OCI-LY3 (cell line): ENCODE measurements around the gene RSBN1L.

Experiments used
- H2AFZ ChIP-seq: fragments of 200-600, 300-600 bp; shearing (Covaris generic); 2 replicates; pipeline ENCODE4 v1.6.0; 2014; ENCODE audit warnings: antibody characterized with exemption, low read depth, low read length
- H3K27ac ChIP-seq: fragments of 200-600, 300-600 bp; sonication (generic); 2 replicates; pipeline ENCODE4 v1.5.1; 2014; ENCODE audit warnings: mild to moderate bottlenecking, low read length, moderate library complexity, mixed read lengths
- H3K27me3 ChIP-seq: fragments of 200-600, 300-600 bp; sonication (generic); 2 replicates; pipeline ENCODE4 v1.6.1; 2014; ENCODE audit warnings: low read depth, low read length, mixed read lengths
- H3K36me3 ChIP-seq: fragments of 200-600, 300-600 bp; sonication (generic); replicated peaks from 2 replicates; pipeline ENCODE3; 2014; ENCODE audit warnings: low read depth, low read length, mixed read lengths
- H3K4me1 ChIP-seq: fragments of 300-600, 200-600 bp; sonication (generic); 2 replicates; pipeline ENCODE4 v1.6.1; 2014; ENCODE audit warnings: low read length, mixed read lengths
- H3K4me2 ChIP-seq: fragments of 200-600, 300-600 bp; sonication (generic); 2 replicates; pipeline ENCODE4 v1.6.1; 2014; ENCODE audit warnings: low read length, mixed read lengths
- H3K4me3 ChIP-seq: fragments of 300-600, 200-600 bp; sonication (generic); 2 replicates; pipeline ENCODE4 v1.5.1; 2014; ENCODE audit warnings: antibody characterized with exemption, mild to moderate bottlenecking, low read length, moderate library complexity
- H3K79me2 ChIP-seq: fragments of 300-600, 200-600 bp; shearing (Covaris generic); 2 replicates; pipeline ENCODE4 v1.6.1; 2014; ENCODE audit warnings: mild to moderate bottlenecking, low read length, mixed read lengths
- H3K9ac ChIP-seq: fragments of 300-600, 200-600 bp; shearing (Covaris generic); 2 replicates; pipeline ENCODE4 v1.6.0; 2014; ENCODE audit warnings: mild to moderate bottlenecking, low read length, moderate library complexity
- H3K9me3 ChIP-seq: fragments of 200-600, 300-600 bp; shearing (Covaris generic); 2 replicates; pipeline ENCODE4 v1.6.1; 2014; ENCODE audit warnings: low read length, mixed read lengths; ENCODE audit not compliant: insufficient read depth
- H4K20me1 ChIP-seq: fragments of 200-600, 300-600 bp; sonication (generic); 2 replicates; pipeline ENCODE4 v1.6.1; 2016; ENCODE audit warnings: low read length, mixed read lengths; ENCODE audit not compliant: insufficient read depth
- EZH2phosphoT487 ChIP-seq: fragments of 200-600 bp; shearing (Covaris generic); IDR thresholded peaks from 2 replicates; pipeline ENCODE4 v1.6.1; 2018; ENCODE audit warnings: antibody characterized with exemption, mixed run types, low read depth
- TF ChIP-seq, protein P1 (sequence below): fragments of 200-600, 300-600 bp; sonication (generic); IDR thresholded peaks from 2 replicates; pipeline ENCODE4 v1.5.1; 2014; ENCODE audit warnings: antibody characterized with exemption, low read length, low read depth

Gene RSBN1L

DNA sequence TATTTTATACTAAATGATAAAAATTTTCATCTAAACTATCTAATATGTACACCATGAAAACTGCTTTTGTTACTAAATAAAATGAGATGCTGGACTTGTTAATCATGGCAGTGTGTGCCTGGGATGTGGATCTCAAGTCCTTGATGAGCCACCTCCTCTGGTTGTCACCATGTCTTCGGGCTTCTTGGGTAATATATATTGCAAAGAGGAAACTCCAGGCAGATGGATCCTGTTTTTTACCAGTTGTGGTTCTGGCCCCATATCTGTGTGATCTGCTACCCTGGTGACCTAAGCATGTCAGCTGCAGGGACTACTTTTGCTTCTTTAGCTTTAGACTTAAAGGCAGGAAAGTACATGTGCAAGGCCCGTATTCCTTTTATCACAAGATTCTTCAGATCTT lies 55.8 kb downstream of the RSBN1L start:
- Histone ChIP-seq H3K4me3 (no peak overlapping the region), H3K27me3 (no peaks in the 10 kb centered on the region), H3K79me2 (peaks cover 3% of the 10 kb centered on the region; the same call in 1 of the 2 replicates), H3K36me3 (peaks cover 2% of the 10 kb centered on the region), H4K20me1 (peaks cover 9% of the 10 kb centered on the region; the same call in 1 of the 2 replicates), H3K27ac (no peak overlapping the region), H3K9me3 (no peaks in the 10 kb centered on the region), H2AFZ (no peak overlapping the region), H3K9ac (no peak overlapping the region), H3K4me1 (no peaks in the 10 kb centered on the region; the same call in 1 of the 2 replicates), H3K4me2 (no peak overlapping the region)
- no peak for TF ChIP-seq EZH2phosphoT487
- TF ChIP-seq, protein P1, sequence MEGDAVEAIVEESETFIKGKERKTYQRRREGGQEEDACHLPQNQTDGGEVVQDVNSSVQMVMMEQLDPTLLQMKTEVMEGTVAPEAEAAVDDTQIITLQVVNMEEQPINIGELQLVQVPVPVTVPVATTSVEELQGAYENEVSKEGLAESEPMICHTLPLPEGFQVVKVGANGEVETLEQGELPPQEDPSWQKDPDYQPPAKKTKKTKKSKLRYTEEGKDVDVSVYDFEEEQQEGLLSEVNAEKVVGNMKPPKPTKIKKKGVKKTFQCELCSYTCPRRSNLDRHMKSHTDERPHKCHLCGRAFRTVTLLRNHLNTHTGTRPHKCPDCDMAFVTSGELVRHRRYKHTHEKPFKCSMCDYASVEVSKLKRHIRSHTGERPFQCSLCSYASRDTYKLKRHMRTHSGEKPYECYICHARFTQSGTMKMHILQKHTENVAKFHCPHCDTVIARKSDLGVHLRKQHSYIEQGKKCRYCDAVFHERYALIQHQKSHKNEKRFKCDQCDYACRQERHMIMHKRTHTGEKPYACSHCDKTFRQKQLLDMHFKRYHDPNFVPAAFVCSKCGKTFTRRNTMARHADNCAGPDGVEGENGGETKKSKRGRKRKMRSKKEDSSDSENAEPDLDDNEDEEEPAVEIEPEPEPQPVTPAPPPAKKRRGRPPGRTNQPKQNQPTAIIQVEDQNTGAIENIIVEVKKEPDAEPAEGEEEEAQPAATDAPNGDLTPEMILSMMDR = no peak

DNA sequence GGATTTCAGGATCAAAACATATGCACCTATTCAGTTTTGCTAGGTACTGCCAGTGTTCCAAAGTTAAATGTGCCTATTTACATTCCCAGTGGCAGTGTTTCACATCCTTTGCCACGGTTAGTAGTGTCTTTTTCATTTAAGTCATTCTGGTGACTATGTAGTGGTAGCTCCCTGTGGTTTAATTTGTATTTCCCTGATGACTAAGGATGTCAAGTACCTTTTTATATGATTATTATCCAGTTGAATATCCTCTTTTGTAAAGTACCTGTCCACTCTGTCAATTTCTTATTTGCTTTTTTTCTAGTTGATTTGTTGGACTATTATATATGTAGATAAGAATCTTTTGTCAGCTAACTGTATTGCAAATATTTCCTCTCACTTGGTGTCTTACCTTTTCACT lies 56.9 kb downstream of the RSBN1L start:
- Histone ChIP-seq H3K27me3 (no peaks in the 10 kb centered on the region), H3K4me3 (no peak overlapping the region), H3K79me2 (peaks cover 7% of the 10 kb centered on the region; the same call in 1 of the 2 replicates), H2AFZ (no peak overlapping the region), H3K9ac (no peak overlapping the region), H3K9me3 (no peaks in the 10 kb centered on the region), H3K36me3 (peaks cover 2% of the 10 kb centered on the region), H4K20me1 (peaks cover 16% of the 10 kb centered on the region; the same call in 1 of the 2 replicates), H3K27ac (no peak overlapping the region), H3K4me2 (no peak overlapping the region), H3K4me1 (peaks cover 9% of the 10 kb centered on the region)
- TF ChIP-seq, protein P1 = no peak
- TF ChIP-seq EZH2phosphoT487 = no peak

DNA sequence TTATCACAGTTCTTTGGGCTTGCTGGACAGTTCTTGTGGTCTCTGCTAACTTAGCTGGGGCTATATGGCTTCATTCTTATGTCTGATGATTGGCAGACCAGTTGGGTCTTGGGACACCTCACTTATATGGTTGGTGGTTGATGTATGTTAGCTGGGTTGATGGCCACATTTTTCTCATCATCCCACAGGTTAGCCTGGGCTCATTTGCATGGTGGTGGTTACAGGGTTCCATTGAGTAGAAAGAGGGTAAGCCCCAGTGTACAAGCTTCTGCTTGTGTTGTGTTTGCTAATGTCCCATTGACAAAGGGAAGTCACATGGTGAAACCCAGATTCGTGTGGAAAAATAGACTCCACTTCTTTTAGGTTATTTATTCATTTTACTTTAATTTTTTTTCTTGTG lies 61.3 kb downstream of the RSBN1L start:
- TF ChIP-seq, protein P1 = no peak
- TF ChIP-seq EZH2phosphoT487 = no peak
- peaks cover 36% of the 10 kb centered on the region; the same call in 1 of the 2 replicates for H3K79me2 ChIP-seq
- H3K27ac ChIP-seq = no peak overlapping the region
- no peak overlapping the region for H3K4me3 ChIP-seq
- H2AFZ ChIP-seq = no peak overlapping the region
- peaks cover 34% of the 10 kb centered on the region for H3K4me1 ChIP-seq
- no peak overlapping the region for H3K4me2 ChIP-seq
- peaks cover 26% of the 10 kb centered on the region; the same call in 1 of the 2 replicates for H4K20me1 ChIP-seq
- no peak overlapping the region for H3K9ac ChIP-seq
- no peaks in the 10 kb centered on the region for H3K9me3 ChIP-seq
- no peaks in the 10 kb centered on the region for H3K36me3 ChIP-seq
- H3K27me3 ChIP-seq = no peaks in the 10 kb centered on the region

DNA sequence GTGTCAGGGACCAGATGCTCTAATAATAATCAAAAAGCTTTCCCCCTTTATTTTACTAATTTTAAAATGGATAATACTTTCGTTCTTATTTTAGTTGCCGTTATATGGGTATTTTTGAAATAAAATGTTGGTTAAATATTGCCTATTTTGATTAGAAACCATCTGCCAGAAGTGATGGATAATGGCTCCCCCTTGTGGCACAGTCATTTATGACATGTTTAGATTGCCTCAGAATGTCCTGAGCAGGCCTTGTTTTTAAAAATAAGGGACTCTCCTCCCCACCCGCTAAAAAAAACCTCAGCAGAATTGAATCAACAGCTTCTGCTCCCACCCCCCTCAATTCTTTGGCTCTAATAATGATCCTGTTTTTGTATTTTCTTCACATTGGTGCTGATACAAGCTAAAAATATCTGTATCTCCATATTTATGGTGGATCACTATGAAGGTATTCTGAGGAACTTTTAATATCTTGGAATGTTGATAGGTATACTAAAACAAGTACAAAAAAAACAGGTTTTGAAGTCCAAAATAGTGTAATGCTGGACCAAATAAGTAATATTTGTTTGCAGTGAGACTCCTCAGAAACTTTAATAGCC lies 63.1 kb downstream of the RSBN1L start:
- Histone ChIP-seq H3K27me3 (no peaks in the 10 kb centered on the region), H3K9ac (no peak overlapping the region), H2AFZ (no peak overlapping the region), H3K79me2 (peaks cover 42% of the 10 kb centered on the region), H3K9me3 (no peaks in the 10 kb centered on the region), H3K4me1 (peaks cover 34% of the 10 kb centered on the region), H3K4me3 (0 out of 2 replicates have a peak overlapping the region, but pooled peaks have one; percentile 11), H4K20me1 (peaks cover 24% of the 10 kb centered on the region; the same call in 1 of the 2 replicates), H3K4me2 (peak overlapping the region; percentile 66), H3K36me3 (no peaks in the 10 kb centered on the region), H3K27ac (peak overlapping the region; percentile 3; the same call in 1 of the 2 replicates)
- TF ChIP-seq EZH2phosphoT487 = no peak
- TF ChIP-seq, protein P1 = peak; percentile 91
